SU-DHL-6 (cell line): ENCODE measurements around the gene C1GALT1C1L.

Experiments used
- CTCF ChIP-seq: fragments of 200-600 bp; sonication (generic); IDR thresholded peaks from one replicate; pipeline ENCODE4 v1.5.1; 2017; ENCODE audit warnings: antibody characterized with exemption, mild to moderate bottlenecking, low read length, moderate library complexity; ENCODE audit not compliant: insufficient read depth, poor library complexity, severe bottlenecking
- EZH2phosphoT487 ChIP-seq: fragments of 200-600 bp; sonication (generic), shearing (Covaris generic); conservative IDR thresholded peaks from 2 replicates; pipeline ENCODE4 v1.6.1; 2018; ENCODE audit warnings: mild to moderate bottlenecking, antibody characterized with exemption, low read length, moderate library complexity, mixed read lengths

GRCh38 chr2:43708891-43709290 lies 32.7 kb upstream of the C1GALT1C1L start:
- no peak for TF ChIP-seq CTCF
- no peak for TF ChIP-seq EZH2phosphoT487
